Effector memory CD8-positive, alpha-beta T cell (primary cell): ENCODE measurements around the gene GRIN2A.

ENCODE experiments used
- ATAC-seq: fragments of 150-1000 bp; cut with Tn5 transposase; replicated peaks from 2 replicates; pipeline ENCODE4 v1.10.0; 2021; ENCODE audit warnings: mild to moderate bottlenecking, moderate library complexity
- DNase-seq, 3 experiments: peaks; one replicate each; pipeline ENCODE4 v3.0.0; 2021
- H3K27ac Mint-ChIP-seq, 2 donors: one replicate each; pipeline ENCODE4 v1.8.0; 2022; ENCODE audit warnings: mild to moderate bottlenecking in 2 of 2, mixed read lengths in 2 of 2, moderate library complexity in 2 of 2
- H3K27me3 Mint-ChIP-seq, 2 donors: one replicate each; pipeline ENCODE4 v1.8.0; 2022; ENCODE audit warnings: mixed read lengths in 2 of 2
- H3K36me3 Mint-ChIP-seq: one replicate; pipeline ENCODE4 v1.8.0; 2022; ENCODE audit warnings: mild to moderate bottlenecking, moderate library complexity, mixed read lengths; ENCODE audit not compliant: insufficient read depth
- H3K4me1 Mint-ChIP-seq, 2 donors: one replicate each; pipeline ENCODE4 v1.8.0; 2022; ENCODE audit warnings: low read depth in 2 of 2, mixed read lengths in 2 of 2
- H3K4me3 Mint-ChIP-seq, 2 donors: one replicate each; pipeline ENCODE4 v1.8.0; 2022; ENCODE audit warnings: mild to moderate bottlenecking in 2 of 2, mixed read lengths in 2 of 2, moderate library complexity in 2 of 2
- H3K9me3 Mint-ChIP-seq, 2 donors: one replicate each; pipeline ENCODE4 v1.8.0; 2022; ENCODE audit warnings: mixed read lengths in 2 of 2

GRIN2A gene

GRCh38 chr16:10045947-10046346 lies 136.3 kb downstream of the GRIN2A start:
- DNase-seq (no peak), ATAC-seq (no peak)
- no peak overlapping the region for H3K4me3 Mint-ChIP-seq
- peaks cover 6 to 9% of the 10 kb centered on the region in 2 donors for H3K9me3 Mint-ChIP-seq
- no peak overlapping the region for H3K27ac Mint-ChIP-seq
- H3K36me3 Mint-ChIP-seq, result no peaks in the 10 kb centered on the region
- no peaks in the 10 kb centered on the region for H3K4me1 Mint-ChIP-seq
- H3K27me3 Mint-ChIP-seq, result peaks cover 5 to 11% of the 10 kb centered on the region in 2 donors

- H3K4me3 Mint-ChIP-seq, result no peak overlapping the region
- H3K27ac Mint-ChIP-seq, result no peak overlapping the region
- H3K4me1 Mint-ChIP-seq, result no peaks in the 10 kb centered on the region
- ATAC-seq, result no peak
- H3K36me3 Mint-ChIP-seq, result no peaks in the 10 kb centered on the region
- H3K9me3 Mint-ChIP-seq, result peaks cover 6 to 9% of the 10 kb centered on the region in 2 donors
- peaks cover 5 to 10% of the 10 kb centered on the region in 2 donors for H3K27me3 Mint-ChIP-seq
- DNase-seq, result no peak
Measured at GRCh38 chr16:10045291-10045775, 136.9 kb downstream of the GRIN2A start.

GRCh38 chr16:10040136-10041080 lies 141.8 kb downstream of the GRIN2A start:
- peaks cover 0 to 1% of the 10 kb centered on the region in 2 donors for H3K9me3 Mint-ChIP-seq
- DNase-seq (no peak), ATAC-seq (no peak)
- no peaks in the 10 kb centered on the region for H3K36me3 Mint-ChIP-seq
- no peaks in the 10 kb centered on the region for H3K4me1 Mint-ChIP-seq
- H3K27me3 Mint-ChIP-seq, result peaks cover 0 to 13% of the 10 kb centered on the region in 2 donors
- no peak overlapping the region for H3K27ac Mint-ChIP-seq
- no peak overlapping the region for H3K4me3 Mint-ChIP-seq

DNA sequence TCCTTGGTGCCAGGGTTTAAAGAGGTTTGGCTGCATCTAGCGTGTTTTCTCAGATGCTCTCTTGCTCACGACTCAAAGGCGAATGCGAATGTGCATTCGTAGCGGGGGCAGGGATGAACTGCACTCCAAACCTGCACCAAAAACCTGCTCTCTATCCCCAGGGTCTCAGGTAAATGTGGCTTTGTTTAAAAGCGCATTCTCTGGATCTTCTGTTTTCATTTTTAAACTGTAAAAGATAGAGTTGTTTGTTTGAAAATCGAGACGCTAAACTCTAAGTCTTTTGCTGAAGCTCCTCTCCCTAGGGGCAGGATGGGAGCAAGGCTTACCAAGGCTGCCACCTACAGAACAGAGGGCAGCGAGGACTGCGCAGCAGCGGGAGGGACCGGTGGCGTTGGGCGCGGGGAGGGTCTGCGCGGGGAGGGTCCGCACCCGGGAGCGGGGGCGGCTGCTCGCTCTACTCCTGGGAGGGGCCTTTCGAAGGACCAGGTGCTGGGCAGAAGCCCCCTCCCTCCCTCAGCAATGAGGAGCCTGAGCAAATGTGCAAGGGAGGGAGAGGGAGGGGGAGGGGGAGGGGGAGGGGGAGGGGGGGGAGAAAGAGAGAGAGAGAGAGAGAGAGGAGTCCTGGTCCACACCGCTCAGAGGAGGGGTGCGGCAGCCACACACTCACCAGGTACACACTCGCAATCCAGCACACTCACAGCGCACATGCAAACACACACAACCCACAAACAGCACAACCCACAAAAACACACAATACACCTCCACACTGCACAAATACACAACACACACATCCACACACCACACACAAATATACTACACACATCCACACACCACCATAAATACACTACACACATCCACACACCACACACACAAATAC lies 142.8 kb downstream of the GRIN2A start:
- no peak for ATAC-seq
- H3K4me1 Mint-ChIP-seq, result no peaks in the 10 kb centered on the region
- no peak overlapping the region for H3K4me3 Mint-ChIP-seq
- H3K27ac Mint-ChIP-seq, result no peak overlapping the region
- H3K9me3 Mint-ChIP-seq, result peaks cover 0 to 1% of the 10 kb centered on the region in 2 donors
- no peak for DNase-seq
- H3K36me3 Mint-ChIP-seq, result no peaks in the 10 kb centered on the region
- H3K27me3 Mint-ChIP-seq, result peaks cover 0 to 13% of the 10 kb centered on the region in 2 donors

DNA sequence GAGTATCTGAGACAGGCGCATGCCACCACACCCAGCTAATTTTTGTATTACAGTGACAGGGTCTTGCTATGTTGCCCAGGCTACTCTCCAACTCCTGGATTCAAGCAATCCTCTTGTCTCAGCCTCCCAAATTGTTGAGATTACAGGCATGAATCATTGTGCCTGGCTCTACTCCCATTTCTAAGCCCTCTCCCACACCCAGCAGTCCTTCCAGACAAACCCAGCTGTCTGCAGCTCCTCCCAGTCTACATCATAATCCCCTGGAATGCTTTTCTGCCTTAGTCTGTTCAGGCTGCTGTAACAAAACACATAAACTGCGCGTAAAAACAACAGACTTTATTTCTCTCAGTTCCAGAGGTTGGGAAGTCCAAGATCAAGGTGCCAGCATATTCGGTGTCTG lies 144.5 kb downstream of the GRIN2A start:
- peaks cover 0 to 13% of the 10 kb centered on the region in 2 donors for H3K27me3 Mint-ChIP-seq
- no peaks in the 10 kb centered on the region for H3K4me1 Mint-ChIP-seq
- H3K4me3 Mint-ChIP-seq, result no peak overlapping the region
- no peak overlapping the region for H3K27ac Mint-ChIP-seq
- DNase-seq (no peak), ATAC-seq (no peak)
- H3K9me3 Mint-ChIP-seq, result no peaks in the 10 kb centered on the region
- H3K36me3 Mint-ChIP-seq, result no peaks in the 10 kb centered on the region

DNA sequence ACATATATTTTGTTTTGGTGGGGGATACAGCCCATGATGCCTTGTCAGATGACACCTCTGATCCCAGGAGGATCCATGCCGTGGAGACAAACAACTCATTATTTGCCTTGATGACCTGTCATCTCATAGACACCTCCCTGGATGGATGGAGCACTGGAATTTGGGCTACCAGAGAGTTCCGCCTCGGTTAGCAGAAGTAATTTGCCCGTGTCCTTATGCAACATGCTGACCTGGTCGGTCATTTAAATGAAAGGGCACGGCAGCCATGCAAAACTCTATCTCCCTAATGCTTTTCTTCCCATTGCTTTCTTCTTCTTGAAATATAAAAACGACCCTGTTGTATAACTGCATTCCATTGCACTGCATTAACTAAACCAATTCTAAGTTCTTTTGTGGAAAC lies 145.3 kb downstream of the GRIN2A start:
- H3K4me1 Mint-ChIP-seq, result peaks cover 0 to under 1% of the 10 kb centered on the region in 2 donors
- no peak for DNase-seq
- ATAC-seq, result no peak
- H3K27ac Mint-ChIP-seq, result no peak overlapping the region
- H3K4me3 Mint-ChIP-seq, result no peak overlapping the region
- H3K36me3 Mint-ChIP-seq, result no peaks in the 10 kb centered on the region
- H3K9me3 Mint-ChIP-seq, result peaks cover 0 to under 1% of the 10 kb centered on the region in 2 donors
- H3K27me3 Mint-ChIP-seq, result peaks cover 0 to 15% of the 10 kb centered on the region in 2 donors

GRCh38 chr16:10033556-10033955 lies 148.7 kb downstream of the GRIN2A start:
- Mint-ChIP-seq H3K27me3 (peaks cover 0 to 20% of the 10 kb centered on the region in 2 donors), H3K36me3 (no peaks in the 10 kb centered on the region), H3K9me3 (peaks cover 0 to 12% of the 10 kb centered on the region in 2 donors), H3K4me1 (peaks cover 0 to 2% of the 10 kb centered on the region in 2 donors), H3K27ac (no peak overlapping the region), H3K4me3 (no peak overlapping the region)
- ATAC-seq, result no peak
- DNase-seq, result no peak

GRCh38 chr16:10031955-10032354 lies 150.3 kb downstream of the GRIN2A start:
- no peak overlapping the region for H3K27ac Mint-ChIP-seq
- H3K36me3 Mint-ChIP-seq, result no peaks in the 10 kb centered on the region
- no peak for DNase-seq
- H3K9me3 Mint-ChIP-seq, result peaks cover 0 to 12% of the 10 kb centered on the region in 2 donors
- H3K4me3 Mint-ChIP-seq, result no peak overlapping the region
- peaks cover 0 to 12% of the 10 kb centered on the region in 2 donors for H3K27me3 Mint-ChIP-seq
- ATAC-seq, result no peak
- H3K4me1 Mint-ChIP-seq, result peaks cover 0 to 2% of the 10 kb centered on the region in 2 donors

DNA sequence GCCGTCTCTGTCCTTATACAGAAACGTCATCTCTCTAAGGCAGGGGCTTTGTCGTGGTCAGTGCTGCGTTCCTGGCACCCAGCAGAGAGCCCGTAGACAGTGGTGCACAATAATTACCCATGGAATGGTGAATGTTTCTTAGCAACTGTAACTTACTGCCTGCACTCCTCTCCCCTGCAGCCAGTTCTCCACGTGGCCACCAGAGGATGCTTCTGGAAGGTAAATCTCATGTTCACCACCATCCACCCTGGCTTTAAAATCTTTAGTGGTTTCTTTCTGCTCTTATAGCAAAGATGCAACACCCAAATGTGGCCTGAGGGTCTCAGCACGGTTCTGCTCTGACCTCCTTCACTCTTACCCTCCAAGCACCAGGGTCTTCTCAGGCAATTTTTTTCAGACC lies 150.8 kb downstream of the GRIN2A start:
- no peak for ATAC-seq
- H3K27me3 Mint-ChIP-seq, result peaks cover 0 to 15% of the 10 kb centered on the region in 2 donors
- H3K9me3 Mint-ChIP-seq, result peaks cover 0 to 12% of the 10 kb centered on the region in 2 donors
- H3K4me1 Mint-ChIP-seq, result peaks cover 0 to 2% of the 10 kb centered on the region in 2 donors
- DNase-seq, result no peak
- H3K36me3 Mint-ChIP-seq, result no peaks in the 10 kb centered on the region
- H3K4me3 Mint-ChIP-seq, result no peak overlapping the region
- no peak overlapping the region for H3K27ac Mint-ChIP-seq

GRCh38 chr16:10028644-10029043 lies 153.6 kb downstream of the GRIN2A start:
- H3K27ac Mint-ChIP-seq, result no peak overlapping the region
- peaks cover 0 to 2% of the 10 kb centered on the region in 2 donors for H3K4me1 Mint-ChIP-seq
- H3K9me3 Mint-ChIP-seq, result peaks cover 4 to 18% of the 10 kb centered on the region in 2 donors
- DNase-seq (no peak), ATAC-seq (no peak)
- H3K4me3 Mint-ChIP-seq, result no peak overlapping the region
- peaks cover 5 to 16% of the 10 kb centered on the region in 2 donors for H3K27me3 Mint-ChIP-seq
- H3K36me3 Mint-ChIP-seq, result no peaks in the 10 kb centered on the region

GRCh38 chr16:10027553-10027952 lies 154.7 kb downstream of the GRIN2A start:
- Mint-ChIP-seq H3K27me3 (peaks cover 5 to 16% of the 10 kb centered on the region in 2 donors), H3K4me1 (peaks cover 0 to 2% of the 10 kb centered on the region in 2 donors), H3K27ac (no peak overlapping the region), H3K36me3 (no peaks in the 10 kb centered on the region), H3K9me3 (peaks cover 4 to 18% of the 10 kb centered on the region in 2 donors), H3K4me3 (no peak overlapping the region)
- DNase-seq (no peak), ATAC-seq (no peak)

- no peak for DNase-seq
- Mint-ChIP-seq H3K27ac (no peak overlapping the region), H3K4me3 (no peak overlapping the region), H3K36me3 (no peaks in the 10 kb centered on the region), H3K4me1 (no peaks in the 10 kb centered on the region), H3K27me3 (peaks cover 5 to 10% of the 10 kb centered on the region in 2 donors), H3K9me3 (peaks cover 4 to 13% of the 10 kb centered on the region in 2 donors)
- ATAC-seq, result no peak
Measured at GRCh38 chr16:10026593-10026992, 155.6 kb downstream of the GRIN2A start.

DNA sequence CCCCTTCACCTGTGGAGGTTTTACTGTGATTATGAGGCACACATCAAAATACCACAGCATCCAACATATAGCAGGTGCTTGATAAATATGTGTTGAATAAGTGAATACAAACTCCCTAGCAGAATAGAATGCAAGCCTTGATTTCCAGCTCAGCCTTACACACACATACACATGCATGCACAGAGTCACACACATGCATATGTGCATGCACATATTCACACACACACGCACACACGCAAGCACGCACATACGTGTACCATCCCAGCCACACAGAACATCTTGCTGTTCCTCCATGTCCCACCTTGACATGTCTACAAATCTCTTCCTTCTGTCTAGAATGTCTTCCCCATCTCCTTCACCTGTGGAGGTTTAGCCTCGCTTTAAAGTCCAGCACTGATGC lies 160.1 kb downstream of the GRIN2A start:
- no peak overlapping the region for H3K4me3 Mint-ChIP-seq
- H3K27me3 Mint-ChIP-seq, result peaks cover 5 to 7% of the 10 kb centered on the region in 2 donors
- ATAC-seq, result no peak
- DNase-seq, result no peak
- H3K27ac Mint-ChIP-seq, result no peak overlapping the region
- no peaks in the 10 kb centered on the region for H3K4me1 Mint-ChIP-seq
- no peaks in the 10 kb centered on the region for H3K36me3 Mint-ChIP-seq
- peaks cover 4 to 6% of the 10 kb centered on the region in 2 donors for H3K9me3 Mint-ChIP-seq
